ENCODE results near the gene EIF4G2.
"Not testable (repeated sequence)": the region's sequence is repeated elsewhere in the genome, so short reads cannot be mapped to it uniquely, and the experiment has no call there.

The EIF4G2 gene

DNA sequence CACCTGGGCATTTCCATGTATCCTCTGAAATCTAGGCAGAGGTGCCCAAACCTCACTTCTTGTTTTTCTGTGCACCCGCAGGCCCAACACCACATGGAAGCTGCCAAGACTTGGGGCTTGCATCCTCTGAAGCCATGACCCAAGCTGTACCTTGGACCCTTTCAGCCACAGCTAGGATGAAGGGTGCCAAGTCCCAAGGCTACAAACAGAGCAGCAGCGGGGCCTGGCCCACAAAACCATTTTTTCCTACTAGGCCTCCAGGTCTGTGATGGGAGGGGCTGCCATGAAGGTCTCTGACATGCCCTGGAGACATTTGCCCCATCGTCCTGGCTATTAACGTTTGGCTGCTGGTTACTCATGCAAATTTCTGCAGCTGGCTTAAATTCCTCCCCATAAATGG, 20.4 kb upstream of the EIF4G2 start:
- Mint-ChIP-seq H3K4me3 (no peak overlapping the region), H3K4me1 (ENCODE audit: low read depth) (peaks cover 6% of the 10 kb centered on the region), H3K36me3 (ENCODE audit: low read depth) (peaks cover 5% of the 10 kb centered on the region), H3K27ac (no peak overlapping the region), H3K27me3 (ENCODE audit: low read depth) (no peaks in the 10 kb centered on the region), H3K9me3 (no peaks in the 10 kb centered on the region)
- DNase-seq (ENCODE audit: low spot score), result no peak

DNA sequence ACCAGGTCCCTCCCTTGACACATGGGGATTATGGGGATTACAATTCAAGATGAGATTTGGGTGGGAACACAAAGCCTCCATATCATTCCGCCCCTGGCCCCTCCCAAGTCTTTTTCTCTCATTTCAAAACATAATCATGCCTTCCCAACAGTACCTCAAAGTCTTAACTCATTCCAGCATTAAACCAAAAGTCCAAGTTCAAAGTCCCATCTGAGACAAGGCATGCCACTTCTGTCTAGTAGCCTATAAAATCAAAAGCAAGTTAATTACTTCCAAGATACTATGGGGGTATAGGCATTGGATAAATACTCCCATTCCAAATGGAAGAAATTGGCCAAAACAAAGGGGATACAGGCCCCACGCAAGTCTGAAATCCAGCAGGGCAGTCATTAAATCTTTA, 19.7 kb upstream of the EIF4G2 start:
- Mint-ChIP-seq H3K27ac (no peak overlapping the region), H3K4me1 (ENCODE audit: low read depth) (peaks cover 6% of the 10 kb centered on the region), H3K27me3 (ENCODE audit: low read depth) (no peaks in the 10 kb centered on the region), H3K36me3 (ENCODE audit: low read depth) (peaks cover 5% of the 10 kb centered on the region), H3K4me3 (no peak overlapping the region), H3K9me3 (no peaks in the 10 kb centered on the region)
- no peak for DNase-seq (ENCODE audit: low spot score)

DNA sequence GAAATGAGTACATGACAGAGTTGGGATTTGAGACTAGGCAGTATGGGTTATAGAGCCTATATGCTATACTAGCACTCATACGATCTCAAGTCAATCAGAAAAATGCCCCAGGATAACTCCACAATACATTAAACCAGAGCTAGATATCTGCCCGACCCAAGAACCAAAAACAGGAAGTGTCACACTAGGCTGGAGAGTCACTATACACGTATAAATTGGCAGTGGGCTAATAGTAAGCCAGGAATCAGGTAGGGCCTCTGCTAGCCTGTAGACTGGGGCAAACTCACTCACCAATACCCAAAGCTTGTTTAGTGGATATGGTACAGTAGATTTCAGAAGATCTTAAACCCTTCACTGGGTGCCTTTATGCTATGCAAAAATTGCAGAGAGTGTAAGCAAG, 16.2 kb upstream of the EIF4G2 start:
- Mint-ChIP-seq H3K4me1 (ENCODE audit: low read depth) (peaks cover 10% of the 10 kb centered on the region), H3K27me3 (ENCODE audit: low read depth) (no peaks in the 10 kb centered on the region), H3K4me3 (no peak overlapping the region), H3K27ac (no peak overlapping the region), H3K9me3 (no peaks in the 10 kb centered on the region), H3K36me3 (ENCODE audit: low read depth) (peaks cover 3% of the 10 kb centered on the region)
- DNase-seq (ENCODE audit: low spot score), result no peak

DNA sequence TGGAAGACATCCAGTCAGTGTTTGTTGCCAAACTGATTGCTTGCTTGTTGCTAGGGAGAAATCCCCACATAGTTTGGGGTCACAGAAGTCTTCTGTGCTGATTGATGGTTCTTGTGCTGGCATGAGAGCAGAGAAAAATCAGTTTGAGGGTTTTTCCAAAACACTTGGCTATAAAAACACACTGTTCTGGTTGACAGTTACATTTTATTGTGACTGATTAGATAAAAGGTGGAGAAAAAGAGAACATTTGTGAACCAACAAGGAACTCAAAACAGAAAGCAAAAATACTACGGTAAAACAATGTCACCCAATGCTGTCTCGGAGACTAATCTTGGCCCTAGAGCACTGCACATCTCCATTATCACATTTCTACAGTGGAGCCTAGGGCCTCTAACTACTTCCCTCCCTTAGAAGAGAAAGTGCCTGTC, 14.4 kb upstream of the EIF4G2 start:
- Mint-ChIP-seq H3K4me3 (no peak overlapping the region), H3K27me3 (ENCODE audit: low read depth) (no peaks in the 10 kb centered on the region), H3K27ac (peak overlapping the region; percentile 64), H3K9me3 (no peaks in the 10 kb centered on the region), H3K36me3 (ENCODE audit: low read depth) (peaks cover 3% of the 10 kb centered on the region), H3K4me1 (ENCODE audit: low read depth) (peaks cover 10% of the 10 kb centered on the region)
- no peak for DNase-seq (ENCODE audit: low spot score)

DNA sequence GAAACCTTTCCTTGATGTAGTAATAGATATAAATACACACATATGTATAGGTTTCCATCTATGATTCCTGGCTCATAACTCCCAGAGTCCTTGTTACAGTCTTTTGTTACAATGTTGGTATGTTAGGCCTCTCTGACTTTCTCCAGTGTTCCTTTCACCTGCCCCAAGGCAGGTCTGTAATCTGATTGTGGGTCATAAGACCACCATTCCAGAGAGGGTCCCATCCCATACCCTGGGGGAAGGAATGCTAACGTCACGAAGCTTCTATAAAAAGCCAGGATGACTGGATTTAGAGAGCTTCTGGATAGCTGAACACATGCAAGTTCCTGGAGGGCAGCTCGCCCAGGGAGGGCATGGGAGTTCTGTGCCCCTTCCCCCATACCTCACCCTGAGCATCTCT, 13.8 kb upstream of the EIF4G2 start:
- not testable (repeated sequence) for H3K27ac Mint-ChIP-seq; DNase-seq (ENCODE audit: low spot score); H3K9me3 Mint-ChIP-seq; H3K4me3 Mint-ChIP-seq; H3K27me3 Mint-ChIP-seq (ENCODE audit: low read depth); H3K36me3 Mint-ChIP-seq (ENCODE audit: low read depth)
- H3K4me1 Mint-ChIP-seq (ENCODE audit: low read depth), result peaks cover 10% of the 10 kb centered on the region

DNA sequence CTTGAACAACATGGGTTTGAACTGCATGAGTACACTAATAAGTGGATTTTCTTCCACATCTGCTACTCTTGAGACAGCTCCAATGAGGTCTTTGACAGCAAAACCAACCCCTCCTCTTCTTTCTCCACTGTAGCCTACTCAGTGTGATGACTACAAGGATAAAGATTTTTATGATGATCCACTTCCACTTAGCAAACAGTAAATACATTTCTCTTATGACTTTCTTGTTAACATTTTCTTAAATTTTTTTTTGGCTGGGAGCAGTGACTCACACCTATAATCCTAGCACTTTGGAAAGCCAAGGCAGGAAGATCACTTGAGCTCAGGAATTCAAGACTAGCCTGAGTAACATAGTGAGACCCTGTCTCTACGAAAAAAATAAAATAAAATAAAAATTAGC, 9.9 kb upstream of the EIF4G2 start:
- no peak for DNase-seq (ENCODE audit: low spot score)
- Mint-ChIP-seq H3K9me3 (no peaks in the 10 kb centered on the region), H3K4me3 (no peak overlapping the region), H3K27me3 (ENCODE audit: low read depth) (peaks cover 2% of the 10 kb centered on the region), H3K36me3 (ENCODE audit: low read depth) (no peaks in the 10 kb centered on the region), H3K27ac (no peak overlapping the region), H3K4me1 (ENCODE audit: low read depth) (peaks cover 4% of the 10 kb centered on the region)

DNA sequence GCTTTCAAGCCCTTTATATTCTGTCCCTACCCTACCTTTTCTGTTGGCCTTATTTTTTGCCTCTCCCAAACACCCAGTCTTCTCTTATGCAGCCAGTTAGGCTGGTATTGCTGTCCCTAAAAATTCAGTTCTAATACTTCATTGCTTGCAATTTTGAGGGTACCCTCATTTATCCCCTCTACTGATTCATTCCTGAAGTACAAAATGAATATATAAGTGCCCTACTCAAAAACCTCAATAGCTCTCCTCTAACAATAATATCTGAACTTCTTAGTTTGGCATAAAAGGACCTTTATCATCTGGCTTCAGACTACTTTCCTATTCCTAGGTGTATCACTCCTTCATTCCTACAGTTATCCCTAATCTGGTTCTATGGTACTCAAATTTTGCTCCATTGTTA, 5.2 kb upstream of the EIF4G2 start:
- Mint-ChIP-seq H3K9me3 (no peaks in the 10 kb centered on the region), H3K4me3 (no peak overlapping the region), H3K4me1 (ENCODE audit: low read depth) (peaks cover 10% of the 10 kb centered on the region), H3K27me3 (ENCODE audit: low read depth) (peaks cover 2% of the 10 kb centered on the region), H3K36me3 (ENCODE audit: low read depth) (no peaks in the 10 kb centered on the region), H3K27ac (no peak overlapping the region)
- no peak for DNase-seq (ENCODE audit: low spot score)

DNA sequence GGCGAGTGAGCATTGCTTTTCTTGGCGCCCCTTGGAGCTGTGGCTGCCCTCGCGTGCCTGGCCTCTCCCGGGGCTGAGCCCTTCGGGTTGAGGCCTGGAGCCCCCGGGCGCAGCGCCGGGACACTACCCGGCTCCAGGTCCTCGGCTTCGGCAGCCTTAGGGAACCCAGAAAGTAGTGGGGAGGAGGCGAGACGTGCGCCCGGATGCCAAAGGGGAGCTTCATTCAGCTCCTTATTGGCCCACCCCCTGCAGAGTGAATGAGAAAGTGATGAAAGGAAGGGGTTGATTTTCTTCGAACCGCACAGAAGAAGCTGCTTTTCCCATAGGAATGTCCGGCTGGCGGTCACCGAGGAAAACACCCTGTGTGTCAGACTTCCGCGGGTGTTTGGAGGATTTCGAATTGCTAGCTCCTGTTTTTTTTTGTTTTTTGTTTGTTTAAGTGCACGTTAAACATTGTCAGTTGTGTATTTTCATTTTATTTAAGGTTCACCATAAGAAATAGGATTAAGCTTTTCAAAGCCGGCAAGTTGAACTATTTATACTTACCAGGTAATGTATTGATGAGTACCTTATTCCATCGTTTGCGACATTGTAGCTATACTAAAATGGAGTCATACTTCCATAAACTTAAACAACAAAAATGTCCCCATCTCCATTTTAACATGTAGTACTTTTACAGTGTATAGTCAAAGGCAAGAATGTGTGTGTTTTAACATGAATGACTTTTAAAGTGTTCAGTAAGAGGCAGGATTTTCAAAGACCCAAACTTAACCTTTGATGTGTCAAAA, 841 bp upstream of the EIF4G2 start:
- peak overlapping the region; percentile 95 for H3K4me3 Mint-ChIP-seq
- H3K36me3 Mint-ChIP-seq (ENCODE audit: low read depth), result peaks cover 38% of the 10 kb centered on the region
- H3K27me3 Mint-ChIP-seq (ENCODE audit: low read depth), result no peaks in the 10 kb centered on the region
- peak overlapping the region; percentile 97 for H3K27ac Mint-ChIP-seq
- peaks cover 32% of the 10 kb centered on the region for H3K4me1 Mint-ChIP-seq (ENCODE audit: low read depth)
- no peak for DNase-seq (ENCODE audit: low spot score)
- H3K9me3 Mint-ChIP-seq, result no peaks in the 10 kb centered on the region

DNA sequence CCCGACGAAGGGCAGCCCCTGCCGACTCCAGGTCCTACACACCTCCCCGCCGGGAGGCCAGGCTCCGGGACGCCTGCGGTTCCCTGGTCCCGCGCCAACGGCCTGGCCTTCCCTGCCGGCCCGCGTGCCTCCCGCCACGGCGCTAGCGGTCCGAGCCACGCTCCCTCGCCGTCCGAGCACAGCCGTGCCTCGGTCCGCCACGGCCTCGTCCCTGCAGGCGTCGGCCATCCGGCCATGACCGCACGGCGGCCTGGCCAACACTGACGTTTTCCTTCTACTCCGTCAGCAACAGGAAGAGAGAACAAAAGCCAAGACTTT, 532 bp downstream of the EIF4G2 start:
- peaks cover 42% of the 10 kb centered on the region for H3K4me1 Mint-ChIP-seq (ENCODE audit: low read depth)
- peak overlapping the region; percentile 95 for H3K4me3 Mint-ChIP-seq

DNA sequence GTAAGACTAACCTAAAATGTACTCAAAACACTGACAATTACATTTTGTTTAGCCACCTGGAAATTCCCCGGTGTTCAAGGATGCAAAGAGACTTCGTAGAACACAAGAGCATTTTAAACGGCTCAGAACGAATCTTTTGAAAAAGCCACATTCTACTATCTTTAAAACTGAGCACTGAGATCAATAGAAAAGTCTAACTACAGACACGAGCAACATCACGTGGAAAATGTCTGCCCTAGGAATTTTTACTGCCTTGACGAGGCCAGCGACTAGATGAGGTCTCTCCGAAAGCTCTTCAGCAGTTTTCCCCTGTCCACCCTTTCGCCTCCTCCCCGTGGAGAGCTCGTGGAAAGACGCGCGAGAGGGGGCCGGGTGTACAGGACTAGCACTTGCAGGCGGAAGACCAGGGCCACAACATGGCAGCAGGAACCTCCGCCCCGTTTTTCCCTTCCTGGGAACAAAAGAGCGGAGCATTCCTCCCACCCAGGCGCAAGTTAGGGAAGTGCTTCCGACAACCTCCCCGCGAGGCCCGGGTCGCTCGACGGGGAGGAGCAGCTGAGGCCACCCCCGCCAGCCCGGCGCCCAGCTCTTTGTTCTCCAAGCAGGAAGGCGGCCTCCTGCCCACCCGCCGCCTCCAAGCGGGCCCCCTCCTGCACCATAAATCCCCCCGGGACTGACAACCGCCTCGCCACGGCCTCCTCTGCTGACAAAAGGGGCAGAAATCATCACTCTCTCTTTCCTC, 1.1 kb downstream of the EIF4G2 start:
- H3K27me3 Mint-ChIP-seq (ENCODE audit: low read depth), result no peaks in the 10 kb centered on the region
- DNase-seq (ENCODE audit: low spot score), result peak; percentile 35
- peaks cover 42% of the 10 kb centered on the region for H3K4me1 Mint-ChIP-seq (ENCODE audit: low read depth)
- peak overlapping the region; percentile 97 for H3K27ac Mint-ChIP-seq
- peaks cover 56% of the 10 kb centered on the region for H3K36me3 Mint-ChIP-seq (ENCODE audit: low read depth)
- peak overlapping the region; percentile 95 for H3K4me3 Mint-ChIP-seq
- H3K9me3 Mint-ChIP-seq, result no peaks in the 10 kb centered on the region

More for the DNA sequence above, 532 bp downstream of the EIF4G2 start:
- Mint-ChIP-seq H3K9me3 (no peaks in the 10 kb centered on the region), H3K27ac (peak overlapping the region; percentile 97), H3K27me3 (ENCODE audit: low read depth) (no peaks in the 10 kb centered on the region), H3K36me3 (ENCODE audit: low read depth) (peaks cover 52% of the 10 kb centered on the region)
- DNase-seq (ENCODE audit: low spot score), result no peak

DNA sequence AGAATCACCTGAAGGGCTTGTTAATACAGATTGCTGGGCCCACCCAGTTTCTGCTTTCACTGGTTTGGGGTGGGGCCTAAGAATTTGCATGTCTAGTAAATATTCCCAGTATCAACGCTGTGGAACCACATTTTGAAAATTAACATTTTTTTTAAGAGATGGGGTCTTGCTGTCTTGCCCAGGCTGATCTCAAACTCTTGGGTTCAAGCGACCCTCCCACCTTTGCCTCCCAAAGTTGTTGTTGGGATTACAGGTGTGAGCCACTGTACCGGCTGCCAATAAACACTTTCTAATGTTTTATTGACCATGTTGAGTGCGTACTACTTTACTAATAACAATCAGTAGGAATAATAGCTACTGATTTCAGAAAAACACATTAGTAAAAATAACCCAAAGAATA, 2.5 kb downstream of the EIF4G2 start:
- no peak overlapping the region for H3K27ac Mint-ChIP-seq
- H3K36me3 Mint-ChIP-seq (ENCODE audit: low read depth), result peaks cover 69% of the 10 kb centered on the region
- peak overlapping the region; percentile 95 for H3K4me3 Mint-ChIP-seq

DNA sequence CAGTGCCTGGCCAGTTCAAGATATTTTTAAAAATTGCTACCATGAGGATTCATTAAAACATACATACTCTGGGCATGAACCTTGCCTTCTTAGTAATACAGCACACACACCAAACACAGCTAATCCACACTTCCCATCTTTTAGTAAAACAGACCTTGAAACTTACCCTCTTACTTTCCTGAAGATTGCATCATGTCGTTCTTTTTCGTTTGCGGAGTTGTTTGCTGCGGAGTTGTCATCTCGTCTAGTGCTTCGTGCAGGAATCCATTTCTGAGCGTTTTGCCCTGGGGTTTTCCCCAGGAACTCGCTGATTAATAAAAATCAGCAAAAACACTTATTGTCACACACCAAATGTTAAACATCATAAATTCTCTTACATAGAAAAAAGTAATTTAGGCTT, 3.0 kb downstream of the EIF4G2 start:
- peaks cover 56% of the 10 kb centered on the region for H3K4me1 Mint-ChIP-seq (ENCODE audit: low read depth)
- peaks cover 74% of the 10 kb centered on the region for H3K36me3 Mint-ChIP-seq (ENCODE audit: low read depth)
- no peak for DNase-seq (ENCODE audit: low spot score)
- peak overlapping the region; percentile 30 for H3K4me3 Mint-ChIP-seq
- H3K27ac Mint-ChIP-seq, result peak overlapping the region; percentile 63
- H3K9me3 Mint-ChIP-seq, result no peaks in the 10 kb centered on the region
- H3K27me3 Mint-ChIP-seq (ENCODE audit: low read depth), result no peaks in the 10 kb centered on the region

More for the DNA sequence above, 2.5 kb downstream of the EIF4G2 start:
- H3K4me1 Mint-ChIP-seq (ENCODE audit: low read depth), result peaks cover 52% of the 10 kb centered on the region
- H3K9me3 Mint-ChIP-seq, result no peaks in the 10 kb centered on the region
- no peaks in the 10 kb centered on the region for H3K27me3 Mint-ChIP-seq (ENCODE audit: low read depth)
- no peak for DNase-seq (ENCODE audit: low spot score)

DNA sequence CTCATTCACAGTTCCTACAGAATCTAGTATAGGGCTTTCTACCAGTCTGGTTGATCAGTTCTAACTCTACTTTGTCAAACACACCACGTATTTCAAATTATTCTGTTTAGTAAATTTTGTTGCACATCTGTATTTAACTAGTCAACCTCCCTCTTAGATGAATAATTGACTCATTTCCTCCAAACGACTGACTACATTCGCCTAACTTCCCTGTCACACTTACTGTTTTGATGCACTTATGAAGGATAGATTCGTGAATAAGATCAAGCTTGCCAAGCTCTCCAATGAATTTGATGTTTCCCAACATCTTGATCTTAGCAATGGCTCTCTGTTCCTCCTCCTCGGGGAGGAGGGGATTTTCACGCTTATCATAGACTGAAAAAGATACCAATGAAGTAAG, 5.0 kb downstream of the EIF4G2 start:
- Mint-ChIP-seq H3K4me1 (ENCODE audit: low read depth) (peaks cover 65% of the 10 kb centered on the region), H3K9me3 (no peaks in the 10 kb centered on the region), H3K36me3 (ENCODE audit: low read depth) (peaks cover 92% of the 10 kb centered on the region), H3K4me3 (no peak overlapping the region), H3K27me3 (ENCODE audit: low read depth) (no peaks in the 10 kb centered on the region), H3K27ac (no peak overlapping the region)
- DNase-seq (ENCODE audit: low spot score), result no peak

DNA sequence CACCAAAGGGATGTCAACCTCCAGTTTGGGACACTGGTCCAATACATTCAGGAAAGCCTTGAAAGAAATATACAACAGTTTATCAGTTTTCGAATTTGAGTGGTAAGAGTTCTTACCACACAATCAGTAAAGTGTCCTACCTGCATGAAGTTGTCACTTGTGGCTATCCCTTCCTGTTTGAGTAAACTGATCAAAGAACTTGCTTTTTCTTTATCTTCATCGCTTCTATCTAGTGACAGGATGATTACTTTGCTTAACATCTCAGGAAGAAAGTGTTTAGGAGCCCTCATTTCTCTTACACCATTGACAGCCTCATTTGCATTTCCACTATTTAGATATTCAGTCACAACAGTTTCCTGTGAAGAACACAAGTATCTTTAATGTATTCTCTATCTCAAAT, 8.4 kb downstream of the EIF4G2 start:
- H3K27ac Mint-ChIP-seq, result peak overlapping the region; percentile 55
- no peaks in the 10 kb centered on the region for H3K9me3 Mint-ChIP-seq

More for the DNA sequence above, 8.4 kb downstream of the EIF4G2 start:
- Mint-ChIP-seq H3K4me3 (peak overlapping the region; percentile 21), H3K36me3 (ENCODE audit: low read depth) (peaks cover 90% of the 10 kb centered on the region), H3K4me1 (ENCODE audit: low read depth) (peaks cover 52% of the 10 kb centered on the region), H3K27me3 (ENCODE audit: low read depth) (no peaks in the 10 kb centered on the region)
- DNase-seq (ENCODE audit: low spot score), result no peak

Data from T-helper 2 cell treated with Interferon-gamma antibody and Interleukin-4, amounts not matched to agents 5 μg/mL and 100 μg/mL, for 36 hours (primary cell).